HepG2 (cell line): ENCODE measurements around the gene BICDL1. TPM values are rescaled to one million over a fixed set of nuclear protein-coding genes. Genes with fewer than 3 reads are reported as not detected.
A peak's percentile ranks its signal among the peaks of the same experiment; 100 is the strongest.

Experiments used
- CCAR2 ChIP-seq: fragments of 200-400 bp; formaldehyde crosslinking; optimal IDR thresholded peaks from 2 replicates; pipeline ENCODE3; 2018; ENCODE audit warnings: low read depth, mild to moderate bottlenecking, low read length, moderate library complexity
- KLF12 ChIP-seq: sonication (generic); formaldehyde crosslinking; IDR thresholded peaks from 2 replicates; pipeline ENCODE4 v1.4.0; 2020; ENCODE audit warnings: missing genetic modification reagents, borderline replicate concordance
- MAZ ChIP-seq, 2 experiments: sonication (generic) in 1 of 2; formaldehyde crosslinking in 1 of 2; IDR thresholded peaks; 2 replicates each; pipeline versions ENCODE4 v1.5.0 to v1.6.1; 2012 to 2020; ENCODE audit warnings: low read depth in 2 of 2, mild to moderate bottlenecking in 2 of 2, borderline replicate concordance in 1 of 2, improper control_type of control experiment in 1 of 2, low read length in 1 of 2, missing genetic modification reagents in 1 of 2, moderate library complexity in 1 of 2
- MIER3 ChIP-seq: IDR thresholded peaks from 2 replicates; pipeline ENCODE4 v1.6.1; 2016; ENCODE audit warnings: missing compliant biosample characterization, borderline replicate concordance
- MTF2 ChIP-seq: sonication (generic); formaldehyde crosslinking; IDR thresholded peaks from 2 replicates; pipeline ENCODE4 v1.5.0; 2020; ENCODE audit warnings: missing genetic modification reagents, borderline replicate concordance
- NPAS2 ChIP-seq: sonication (generic); formaldehyde crosslinking; IDR thresholded peaks from 2 replicates; pipeline ENCODE4 v1.8.0; 2022; ENCODE audit warnings: mild to moderate bottlenecking, missing genetic modification reagents, borderline replicate concordance
- PCBP1 ChIP-seq: fragments of 200-400 bp; formaldehyde crosslinking; IDR thresholded peaks from 2 replicates; pipeline ENCODE4 v1.6.1; 2017; ENCODE audit warnings: mild to moderate bottlenecking, low read depth, low read length, borderline replicate concordance
- SMC3 ChIP-seq: IDR thresholded peaks from 2 replicates; pipeline ENCODE4 v1.6.1; 2011; ENCODE audit warnings: low read length, improper control_type of control experiment
- SUZ12 ChIP-seq: fragments of 150-350 bp; IDR thresholded peaks from 2 replicates; pipeline ENCODE4 v1.6.1; 2014; ENCODE audit warnings: low read depth, low read length
- TCF7L2 ChIP-seq: IDR thresholded peaks from 2 replicates; pipeline ENCODE4 v1.6.1; 2011; ENCODE audit warnings: mild to moderate bottlenecking, low read depth, low read length, moderate library complexity
- THAP7 ChIP-seq: sonication (generic); formaldehyde crosslinking; IDR thresholded peaks from 2 replicates; pipeline ENCODE4 v1.8.1; 2023; ENCODE audit warnings: mild to moderate bottlenecking, missing genetic modification reagents
- XRCC5 ChIP-seq: fragments of 200-400 bp; formaldehyde crosslinking; optimal IDR thresholded peaks from 2 replicates; pipeline ENCODE3; 2017; ENCODE audit warnings: mild to moderate bottlenecking, low read length
- ZBTB3 ChIP-seq: sonication (generic); formaldehyde crosslinking; IDR thresholded peaks from 2 replicates; pipeline ENCODE4 v1.4.0; 2020; ENCODE audit warnings: low read depth, mild to moderate bottlenecking, moderate library complexity, missing genetic modification reagents, borderline replicate concordance
- ZBTB4 ChIP-seq: sonication (generic); formaldehyde crosslinking; IDR thresholded peaks from 2 replicates; pipeline ENCODE4 v1.4.0; 2020; ENCODE audit warnings: missing genetic modification reagents, mild to moderate bottlenecking, borderline replicate concordance
- ZFP62 ChIP-seq: sonication (generic); formaldehyde crosslinking; IDR thresholded peaks from 2 replicates; pipeline ENCODE4 v1.4.0; 2020; ENCODE audit warnings: missing genetic modification reagents
- ZHX1 ChIP-seq: sonication (generic); formaldehyde crosslinking; IDR thresholded peaks from 2 replicates; pipeline ENCODE4 v1.8.1; 2022; ENCODE audit warnings: low read depth, mild to moderate bottlenecking, missing genetic modification reagents
- ZKSCAN5 ChIP-seq: sonication (generic); formaldehyde crosslinking; IDR thresholded peaks from 2 replicates; pipeline ENCODE4 v1.5.1; 2020; ENCODE audit warnings: mild to moderate bottlenecking, missing genetic modification reagents
- ZNF10 ChIP-seq: sonication (generic); formaldehyde crosslinking; IDR thresholded peaks from 2 replicates; pipeline ENCODE4 v1.4.0; 2020; ENCODE audit warnings: mild to moderate bottlenecking, low read depth, missing genetic modification reagents, borderline replicate concordance
- ZNF510 ChIP-seq: sonication (generic); formaldehyde crosslinking; IDR thresholded peaks from 2 replicates; pipeline ENCODE4 v1.4.0; 2020; ENCODE audit warnings: low read depth, mild to moderate bottlenecking, missing genetic modification reagents
- ZNF598 ChIP-seq: sonication (generic); formaldehyde crosslinking; IDR thresholded peaks from 2 replicates; pipeline ENCODE4 v1.5.1; 2020; ENCODE audit warnings: mild to moderate bottlenecking, missing genetic modification reagents, borderline replicate concordance
- ZNF703 ChIP-seq: sonication (generic); formaldehyde crosslinking; IDR thresholded peaks from 2 replicates; pipeline ENCODE4 v1.5.1; 2020; ENCODE audit warnings: missing genetic modification reagents, mild to moderate bottlenecking, moderate library complexity, borderline replicate concordance
- ZNF782 ChIP-seq: sonication (generic); formaldehyde crosslinking; IDR thresholded peaks from 2 replicates; pipeline ENCODE4 v1.4.0; 2020; ENCODE audit warnings: missing genetic modification reagents, mild to moderate bottlenecking, borderline replicate concordance
- polyA plus RNA-seq, 8 experiments: library from polyadenylated mRNA; depleted of rRNA in 3 of 8; stranded (reverse) in 7 of 8; unstranded in 1 of 8; fragments of >200 nt; fragmentation: Illumina TruSeq in 4 of 8; extraction: Trizol in 4 of 8; gene quantifications; 2 replicates each; pipeline versions ENCODE4 v1.2.1 to v1.2.3, GENCODE V29; 2011 to 2016; ENCODE audit warnings: low read depth in 4 of 8, missing spikeins in 1 of 8, mixed read lengths in 1 of 8; ENCODE audit not compliant: insufficient read depth in 1 of 8
- total RNA-seq, 5 experiments: library from RNA; depleted of rRNA; stranded (reverse); fragments of >200 nt; fragmentation: Illumina TruSeq; extraction: Trizol; gene quantifications; 2 replicates each; pipeline ENCODE4 v1.2.3, GENCODE V29; 2016; ENCODE audit warnings: low read depth in 1 of 5

Gene BICDL1
- total and polyA plus RNA-seq, 2 of the 13 experiments (the other 11 are each of a cell fraction or from before 2014, with no cell fraction given), result 3.6 to 9.7 TPM

- TF ChIP-seq MTF2 (CRISPR knock-in tag) (no peak), ZNF598 (CRISPR knock-in tag) (peak; percentile 66; the same call in 1 of the 2 replicates), KLF12 (CRISPR knock-in tag) (no peak), ZNF510 (no peak), NPAS2 (no peak), XRCC5 (peak; percentile 98), CCAR2 (no peak), ZHX1 (0 out of 2 replicates have a peak, but pooled peaks have one; percentile 29), ZNF782 (CRISPR knock-in tag) (no peak), SMC3 (peak; percentile 58; the same call in 1 of the 2 replicates), ZBTB4 (peak; percentile 77; the same call in 1 of the 2 replicates), TCF7L2 (no peak), ZNF10 (CRISPR knock-in tag) (no peak), ZNF703 (CRISPR knock-in tag) (no peak), THAP7 (CRISPR knock-in tag) (no peak), PCBP1 (0 out of 2 replicates have a peak, but pooled peaks have one; percentile 81), ZBTB3 (no peak), SUZ12 (no peak), ZKSCAN5 (CRISPR knock-in tag) (no peak), MIER3 (CRISPR knock-in tag) (peak; percentile 79), MAZ (IDR thresholded peaks at IDR 0.05; ENCODE audit: borderline replicate concordance, low read depth, low read length) (peak; percentile 59; the same call in 1 of the 2 replicates), MAZ (CRISPR knock-in tag; IDR thresholded peaks at IDR 0.05; ENCODE audit: low read depth) (peak; percentile 38; the same call in 1 of the 2 replicates), ZFP62 (CRISPR knock-in tag) (no peak)
Observed at GRCh38 chr12:120086801-120087621, 98.0 kb downstream of the BICDL1 start (continued).
